HG03442 (cell line): Measurements from ENCODE around the gene ZNF20.
"Not testable (repeated sequence)": the region's sequence is repeated elsewhere in the genome, so short reads cannot be mapped to it uniquely, and the experiment has no call there.

Experiments used
- ATAC-seq: cut with Tn5 transposase; IDR thresholded peaks from one replicate; pipeline ENCODE4 v1.9.1; 2021; ENCODE audit warnings: mild to moderate bottlenecking, moderate library complexity; ENCODE audit not compliant: unreplicated experiment

The ZNF20 gene

DNA sequence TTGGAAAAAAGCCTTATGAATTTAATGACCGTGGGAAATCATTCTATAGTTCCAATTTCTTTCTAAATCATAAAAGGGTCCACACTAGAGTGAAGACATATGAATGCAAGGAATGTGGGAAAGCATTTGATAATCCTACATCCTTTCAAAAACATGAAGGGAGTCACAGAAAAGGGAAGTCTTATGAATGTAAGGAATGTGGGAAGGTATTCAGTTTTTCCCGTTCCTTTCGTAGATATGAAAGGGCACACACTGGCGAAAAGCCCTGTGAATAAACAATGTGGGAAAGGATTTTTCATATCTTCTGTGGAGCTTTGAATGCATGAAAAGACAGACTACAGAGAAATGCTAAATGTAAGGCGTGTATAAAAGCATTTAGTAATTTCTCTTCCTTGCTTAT, 27.0 kb downstream of the ZNF20 start:
- ATAC-seq = no peak

DNA sequence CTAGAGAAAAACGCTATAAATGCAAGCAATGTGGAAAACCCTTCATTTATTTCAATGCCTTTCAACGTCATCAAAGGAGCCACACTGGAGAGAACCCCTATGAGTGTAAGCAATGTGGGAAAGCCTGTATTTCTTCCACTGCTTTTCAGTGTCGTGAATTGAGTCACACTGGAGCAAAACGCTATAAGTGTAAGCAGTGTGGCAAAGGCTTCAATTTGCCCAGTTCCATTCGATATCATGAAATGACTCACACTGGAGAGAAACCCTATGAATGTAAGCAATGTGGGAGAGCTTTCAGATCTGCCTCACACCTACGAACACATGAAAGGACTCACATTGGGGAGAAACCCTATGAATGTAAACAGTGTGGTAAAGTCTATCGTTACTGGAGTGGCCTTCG, 27.4 kb downstream of the ZNF20 start:
- ATAC-seq = no peak

DNA sequence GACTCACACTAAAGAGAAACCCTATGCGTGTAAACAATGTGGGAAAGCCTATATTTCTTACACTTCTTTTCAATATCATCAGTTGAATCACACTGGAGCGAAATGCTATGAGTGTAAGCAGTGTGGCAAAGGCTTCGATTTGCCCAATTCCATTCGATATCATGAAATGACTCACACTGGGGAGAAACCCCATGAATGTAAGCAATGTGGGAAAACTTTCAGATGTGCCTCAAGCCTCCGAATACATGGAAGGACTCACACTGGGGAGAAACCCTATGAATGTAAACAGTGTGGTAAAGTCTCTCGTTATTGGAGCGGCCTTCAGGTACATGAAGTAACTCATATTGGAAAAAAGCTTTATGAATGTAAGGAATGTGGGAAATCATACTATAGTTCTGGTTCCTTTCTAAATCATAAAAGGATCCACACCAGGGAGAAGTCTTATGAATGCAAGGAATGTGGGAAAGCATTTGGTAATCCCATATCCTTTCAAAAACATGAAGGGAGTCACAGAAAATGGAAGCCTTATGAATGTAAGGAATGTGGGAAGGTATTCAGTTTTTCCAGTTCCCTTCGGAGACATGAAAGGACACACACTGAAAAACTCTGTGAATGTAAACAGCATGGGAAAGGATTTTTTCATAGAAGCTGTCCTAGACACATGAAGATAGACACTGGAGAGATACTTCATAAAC, 28.1 kb downstream of the ZNF20 start:
- no peak for ATAC-seq

DNA sequence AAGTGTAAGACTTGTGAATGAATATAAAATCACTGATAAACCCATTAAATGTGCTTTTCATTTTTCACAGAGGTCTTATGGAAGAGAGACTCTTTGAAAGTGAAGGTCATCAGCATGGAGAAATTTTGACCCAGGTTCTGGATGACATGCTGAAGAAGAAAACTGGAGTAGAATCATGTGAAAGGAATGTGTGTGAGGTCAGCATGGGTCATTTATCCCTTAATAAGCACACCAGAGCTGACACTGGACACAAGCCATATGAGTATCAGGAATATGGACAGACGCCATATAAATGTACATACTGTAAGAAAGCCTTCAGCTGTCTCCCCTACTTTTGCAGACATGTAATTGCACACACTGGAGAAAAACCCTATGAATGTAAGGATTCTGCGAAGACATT, 29.0 kb downstream of the ZNF20 start:
- ATAC-seq = no peak

DNA sequence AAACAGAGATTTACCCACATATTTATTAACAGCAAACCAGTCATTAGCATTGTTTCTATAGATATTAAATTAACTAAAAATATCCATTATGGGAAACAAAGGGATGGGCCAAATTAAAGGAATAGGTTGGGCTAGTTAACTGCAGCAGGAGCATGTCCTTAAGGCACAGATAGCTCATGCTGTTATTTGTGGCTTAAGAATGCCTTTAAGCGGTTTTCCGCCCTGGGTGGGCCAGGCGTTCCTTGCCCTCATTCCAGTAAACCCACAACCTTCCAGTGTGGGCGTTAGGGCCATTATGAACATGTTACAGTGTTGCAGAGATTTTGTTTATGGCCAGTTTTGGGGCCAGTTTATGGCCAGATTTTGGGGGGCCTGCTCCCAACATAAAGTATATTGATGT, 36.2 kb downstream of the ZNF20 start:
- not testable (repeated sequence) for ATAC-seq

DNA sequence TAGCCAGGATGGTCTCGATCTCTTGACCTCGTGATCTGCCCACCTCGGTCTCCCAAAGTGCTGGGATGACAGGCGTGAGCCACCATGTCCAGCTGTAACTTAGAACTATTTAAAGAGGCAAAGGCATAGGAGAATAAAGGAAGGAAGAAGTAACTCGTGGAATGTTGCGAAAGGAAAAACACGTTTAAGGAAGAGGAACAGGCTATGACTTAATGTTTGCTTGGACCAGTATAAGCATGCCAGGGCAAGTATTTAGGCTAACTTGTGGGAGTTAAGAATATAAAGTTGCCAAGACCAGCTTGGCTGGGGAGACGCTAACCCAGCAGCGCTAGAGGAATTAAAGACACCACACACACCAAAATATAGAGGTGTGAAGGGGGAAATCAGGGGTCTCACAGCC, 42.1 kb downstream of the ZNF20 start:
- no peak for ATAC-seq

DNA sequence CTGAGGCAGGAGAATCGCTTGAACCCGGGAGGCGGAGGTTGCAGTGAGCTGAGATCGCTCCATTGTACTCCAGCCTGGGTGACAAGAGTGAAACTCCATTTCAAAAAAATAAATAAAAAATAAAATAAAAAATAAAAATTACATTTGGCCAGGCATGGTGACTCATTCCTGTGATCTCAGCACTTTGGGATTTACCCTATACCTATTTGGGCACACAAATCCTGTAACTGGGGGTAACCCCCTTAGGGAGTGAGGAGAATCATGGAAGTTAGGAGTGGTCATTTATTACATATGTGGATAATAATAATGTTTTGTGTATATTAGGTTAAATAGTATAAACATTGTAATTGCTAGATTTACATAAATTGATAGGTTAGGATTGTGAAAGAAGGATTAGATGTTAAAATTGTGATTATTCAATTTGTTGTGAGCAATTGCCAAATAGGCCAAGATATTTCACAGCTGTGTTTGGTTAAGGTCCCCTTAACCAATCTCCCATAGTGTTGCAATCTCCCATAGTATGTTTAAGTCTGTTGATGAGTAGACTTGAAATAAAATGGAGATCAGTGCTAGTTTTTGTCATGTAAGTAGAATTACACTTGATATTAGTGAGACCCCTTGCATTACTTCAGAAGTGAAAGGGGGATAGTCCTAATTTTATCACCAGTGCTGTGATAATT, 44.9 kb downstream of the ZNF20 start:
- no peak for ATAC-seq

DNA sequence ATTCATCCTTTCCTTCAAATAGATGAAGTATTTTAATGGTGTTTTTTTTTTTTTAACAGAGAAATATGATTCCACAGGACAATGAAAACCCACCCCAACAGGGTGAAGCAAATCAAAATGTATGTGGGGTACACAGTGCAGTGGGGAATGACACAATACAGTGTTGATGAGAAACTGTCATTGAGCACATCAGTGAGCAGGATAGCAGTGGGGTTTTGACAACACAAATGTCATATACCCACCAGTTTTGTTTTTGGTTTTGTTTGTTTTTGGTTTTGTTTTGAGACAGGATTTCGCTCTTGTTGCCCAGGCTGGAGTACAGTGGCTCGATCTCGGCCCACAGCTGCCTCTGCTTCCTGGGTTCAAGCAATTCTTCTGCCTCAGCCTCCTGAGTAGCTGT, 46.4 kb downstream of the ZNF20 start:
- ATAC-seq = no peak

DNA sequence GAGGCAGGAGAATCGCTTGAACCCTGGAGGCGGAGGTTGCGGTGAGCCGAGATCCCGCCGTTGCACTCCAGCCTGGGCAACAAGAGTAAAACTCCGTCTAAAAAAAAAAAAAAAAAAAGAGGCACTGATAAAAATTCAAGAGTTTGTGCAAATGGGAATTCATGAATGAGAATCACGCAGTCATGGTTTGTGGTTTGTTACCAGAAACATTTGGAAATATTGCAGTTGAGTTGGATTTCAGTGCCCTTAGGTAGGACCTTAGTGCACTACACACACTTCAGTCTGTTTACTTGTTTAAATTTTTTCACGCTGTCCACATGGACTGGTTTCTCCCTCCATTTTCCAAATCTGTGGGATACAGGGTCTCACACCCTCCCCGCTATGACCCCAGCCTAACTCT, 47.2 kb downstream of the ZNF20 start:
- ATAC-seq = no peak

DNA sequence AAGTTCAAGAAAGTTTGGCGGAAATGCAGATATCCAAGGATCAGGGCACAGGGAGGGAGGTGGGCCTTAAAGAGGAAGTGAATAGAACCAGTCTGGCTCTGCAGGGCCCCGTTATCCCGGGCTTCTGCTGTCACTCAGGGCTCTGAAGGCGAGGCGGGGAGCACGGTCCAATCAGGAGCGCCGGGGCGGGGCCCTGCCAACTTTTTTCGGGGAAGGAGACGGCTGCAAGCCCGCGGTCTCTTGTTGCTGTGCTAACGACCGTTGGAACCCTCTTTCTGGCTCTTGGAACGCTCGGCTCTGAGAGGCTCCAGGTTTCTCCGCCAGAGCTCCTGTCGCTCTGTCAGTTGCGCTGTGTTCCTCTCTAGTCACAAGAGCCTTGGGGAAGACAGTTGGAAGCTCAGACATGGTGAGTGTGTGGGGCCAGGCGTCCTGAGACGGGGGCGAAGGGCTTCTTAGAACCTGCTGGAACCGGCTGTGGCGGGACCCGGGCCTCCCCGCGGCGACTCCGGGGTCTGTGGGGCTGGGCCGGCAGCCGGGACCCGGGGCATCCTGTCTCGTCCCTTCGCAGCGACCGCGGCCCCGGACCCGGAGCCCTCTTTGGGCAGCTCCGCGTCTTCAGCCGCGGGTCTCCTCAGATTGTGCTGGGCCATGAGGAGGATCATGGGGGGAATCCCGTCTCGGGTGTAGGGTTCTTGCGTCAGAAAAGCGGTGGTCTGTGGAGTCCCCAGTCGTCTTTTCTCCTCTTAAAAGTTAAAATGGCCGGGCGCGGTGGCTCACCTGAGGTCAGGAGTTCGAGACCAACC, 47.9 kb downstream of the ZNF20 start:
- no peak for ATAC-seq

DNA sequence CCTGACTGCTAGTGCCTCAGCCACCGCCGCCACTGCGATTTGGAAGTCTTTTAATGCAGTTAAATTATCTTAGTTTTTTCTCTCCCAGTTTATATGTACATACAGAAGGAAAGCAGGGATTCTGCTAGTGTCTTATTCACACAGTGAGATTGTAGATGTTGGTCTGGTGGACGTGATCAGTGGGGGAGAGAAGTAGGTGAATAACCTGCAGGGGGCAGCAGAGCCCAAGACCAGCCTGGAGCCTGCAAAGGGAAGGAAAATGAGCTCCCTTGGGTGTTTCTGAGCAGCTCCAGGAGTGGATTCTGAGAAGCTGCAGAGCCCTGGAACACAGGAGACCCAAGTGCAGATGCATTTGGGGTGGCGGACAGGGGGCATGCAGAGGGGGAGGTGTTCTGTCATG, 49.3 kb downstream of the ZNF20 start:
- ATAC-seq = no peak

DNA sequence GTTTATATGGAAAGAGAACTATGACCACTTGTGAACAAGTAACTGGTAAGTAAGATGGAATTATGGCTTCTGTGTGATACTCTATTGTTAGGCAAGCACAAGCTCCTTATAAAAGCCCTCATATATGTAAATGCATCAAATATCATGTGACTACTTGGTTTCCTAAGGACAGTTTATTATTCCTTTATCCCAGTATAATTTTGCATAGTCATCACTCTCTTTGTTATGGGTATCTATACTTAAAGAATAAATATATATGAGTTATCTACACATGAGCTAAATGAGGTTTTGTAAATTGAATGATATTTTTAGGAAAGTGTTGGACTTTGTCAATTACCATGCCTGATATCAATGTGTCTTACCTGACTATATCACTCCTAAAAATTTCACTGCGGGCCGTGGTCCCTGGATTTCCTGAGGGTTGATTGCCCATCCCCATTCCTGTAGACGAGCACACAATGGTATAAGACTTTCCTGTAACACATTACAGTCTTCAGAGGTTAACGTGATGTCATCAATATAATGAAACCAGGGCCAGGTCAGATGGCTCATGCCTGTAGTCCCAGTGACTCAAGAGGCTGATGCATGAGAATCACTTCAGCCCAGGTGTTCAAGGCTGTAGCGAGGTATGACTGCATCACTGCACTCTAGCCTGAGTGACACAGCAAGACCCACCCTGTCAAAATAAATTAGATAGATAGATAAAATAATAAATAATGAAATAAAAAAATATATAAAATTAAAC, 54.9 kb downstream of the ZNF20 start:
- no peak for ATAC-seq

DNA sequence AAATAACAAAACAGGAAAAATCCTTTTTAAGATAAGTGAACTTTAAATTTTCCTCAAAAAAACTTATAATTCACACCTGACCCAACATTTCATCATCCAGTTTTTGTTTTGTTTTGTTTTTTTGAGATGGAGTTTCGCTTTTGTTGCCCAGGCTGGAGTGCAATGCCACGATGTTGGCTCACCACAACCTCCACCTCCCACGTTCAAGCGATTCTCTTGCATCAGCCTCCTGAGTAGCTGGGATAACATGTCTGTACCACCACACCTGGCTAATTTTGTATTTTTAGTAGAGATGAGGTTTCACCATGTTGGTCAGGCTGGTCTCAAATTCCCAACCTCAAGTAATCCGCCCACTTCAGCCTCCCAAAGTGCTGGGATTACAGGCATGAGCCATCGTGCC, 56.8 kb downstream of the ZNF20 start:
- not testable (repeated sequence) for ATAC-seq
